SHP77 treated with DMSO at 0.1 percent for 48 hours (cell line): ENCODE measurements around the gene HEMK1.
A peak's percentile ranks its signal among the peaks of the same experiment; 100 is the strongest.

Experiments used
- DNase-seq: peaks from one replicate; lab custom pipeline; 2025; lab: John Stamatoyannopoulos, UW

The HEMK1 gene

GRCh38 chr3:50600841-50601591 lies 31.7 kb downstream of the HEMK1 start:
- peak; percentile 90 for DNase-seq

GRCh38 chr3:50602595-50603191 lies 33.4 kb downstream of the HEMK1 start:
- no peak for DNase-seq

- no peak for DNase-seq
These were observed 34.2 kb downstream of the HEMK1 start for GRCh38 chr3:50603261-50604109.

GRCh38 chr3:50604110-50604621 lies 34.8 kb downstream of the HEMK1 start:
- DNase-seq: no peak

- no peak for DNase-seq
These were observed 35.6 kb downstream of the HEMK1 start for GRCh38 chr3:50604628-50605588.

GRCh38 chr3:50605901-50606326 lies 36.6 kb downstream of the HEMK1 start:
- no peak for DNase-seq

- DNase-seq: no peak
These were observed 37.3 kb downstream of the HEMK1 start for GRCh38 chr3:50606596-50606995.

GRCh38 chr3:50607271-50608091 lies 38.2 kb downstream of the HEMK1 start:
- no peak for DNase-seq

- DNase-seq: no peak
These were observed 39.0 kb downstream of the HEMK1 start for GRCh38 chr3:50608278-50608677.

- no peak for DNase-seq
These were observed 39.9 kb downstream of the HEMK1 start for GRCh38 chr3:50609071-50609762.

GRCh38 chr3:50609763-50610085 lies 40.4 kb downstream of the HEMK1 start:
- no peak for DNase-seq

GRCh38 chr3:50610181-50610971 lies 41.1 kb downstream of the HEMK1 start:
- DNase-seq: no peak

- no peak for DNase-seq
These were observed 41.7 kb downstream of the HEMK1 start for GRCh38 chr3:50610992-50611463.

GRCh38 chr3:50611464-50612233 lies 42.3 kb downstream of the HEMK1 start, which contains the start of gene CISH:
Gene CISH, minus strand, starts transcription at chr3:50611774. Its CDS starts 124 bp downstream, at chr3:50611650.
- peak; percentile 75 for DNase-seq

GRCh38 chr3:50612234-50612882 lies 43.0 kb downstream of the HEMK1 start:
- no peak for DNase-seq

- DNase-seq: no peak
These were observed 43.9 kb downstream of the HEMK1 start for GRCh38 chr3:50612970-50613846.

GRCh38 chr3:50615190-50615589 lies 45.9 kb downstream of the HEMK1 start:
- DNase-seq: no peak
